ENCODE measurements around the gene SLC47A2.

DNA sequence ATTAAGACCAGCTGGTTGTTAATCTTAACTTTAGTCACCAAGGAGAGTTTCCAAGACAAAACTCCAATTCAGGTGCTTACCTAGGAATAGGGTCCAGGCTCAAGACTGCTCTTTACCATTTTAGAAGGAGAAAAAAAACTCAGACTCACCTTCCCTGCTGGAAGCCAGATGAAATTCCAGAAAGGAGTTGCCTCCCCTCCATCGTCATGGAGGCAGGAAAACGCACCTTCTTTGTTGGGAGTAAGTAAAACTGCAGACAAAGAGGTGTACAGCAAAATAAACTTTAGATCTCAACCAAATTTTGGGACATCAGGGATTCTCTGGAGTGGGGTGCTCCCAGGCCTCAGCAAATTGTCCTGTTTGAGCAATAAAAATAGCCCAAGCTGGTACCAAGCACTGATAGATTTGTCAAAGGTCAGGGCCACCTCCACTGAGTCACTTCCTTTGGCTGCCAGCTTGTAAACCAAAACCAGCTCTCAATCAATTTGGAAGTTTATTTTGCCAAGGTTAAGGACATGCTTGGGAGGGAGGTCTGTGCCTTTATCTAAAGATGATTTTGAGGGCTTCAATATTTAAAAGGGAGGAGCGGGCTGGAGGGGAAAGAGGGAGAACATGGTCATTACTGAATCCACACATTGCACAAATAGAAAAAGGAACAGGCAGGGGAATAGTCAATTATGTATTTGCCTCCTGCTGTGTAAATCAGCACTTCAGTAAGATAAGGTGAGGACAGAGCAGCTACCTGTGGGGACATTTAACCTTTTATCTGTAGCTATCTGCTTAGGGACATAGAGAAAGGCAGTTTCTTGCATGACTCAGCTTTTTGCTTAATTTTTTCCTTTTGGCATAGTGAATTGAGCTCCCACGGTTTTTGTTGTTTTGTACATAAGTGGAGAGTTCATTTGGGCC, 69.3 kb downstream of the SLC47A2 start:
- TF ChIP-seq, protein P1, sequence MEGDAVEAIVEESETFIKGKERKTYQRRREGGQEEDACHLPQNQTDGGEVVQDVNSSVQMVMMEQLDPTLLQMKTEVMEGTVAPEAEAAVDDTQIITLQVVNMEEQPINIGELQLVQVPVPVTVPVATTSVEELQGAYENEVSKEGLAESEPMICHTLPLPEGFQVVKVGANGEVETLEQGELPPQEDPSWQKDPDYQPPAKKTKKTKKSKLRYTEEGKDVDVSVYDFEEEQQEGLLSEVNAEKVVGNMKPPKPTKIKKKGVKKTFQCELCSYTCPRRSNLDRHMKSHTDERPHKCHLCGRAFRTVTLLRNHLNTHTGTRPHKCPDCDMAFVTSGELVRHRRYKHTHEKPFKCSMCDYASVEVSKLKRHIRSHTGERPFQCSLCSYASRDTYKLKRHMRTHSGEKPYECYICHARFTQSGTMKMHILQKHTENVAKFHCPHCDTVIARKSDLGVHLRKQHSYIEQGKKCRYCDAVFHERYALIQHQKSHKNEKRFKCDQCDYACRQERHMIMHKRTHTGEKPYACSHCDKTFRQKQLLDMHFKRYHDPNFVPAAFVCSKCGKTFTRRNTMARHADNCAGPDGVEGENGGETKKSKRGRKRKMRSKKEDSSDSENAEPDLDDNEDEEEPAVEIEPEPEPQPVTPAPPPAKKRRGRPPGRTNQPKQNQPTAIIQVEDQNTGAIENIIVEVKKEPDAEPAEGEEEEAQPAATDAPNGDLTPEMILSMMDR (IDR thresholded peaks at IDR 0.05), result no peak
- no peak for TF ChIP-seq POLR2AphosphoS5 (IDR thresholded peaks at IDR 0.05)
- no peak for TF ChIP-seq POLR2A (IDR thresholded peaks at IDR 0.05)

Data from stomach (tissue), 4 donors.